HepG2 (cell line): ENCODE data around the gene AP2A2. TPM values are rescaled to one million over a fixed set of nuclear protein-coding genes. Genes with fewer than 3 reads are reported as not detected.

ENCODE experiments used
- ATAC-seq: fragments of 200-7000 bp; cut with Tn5 transposase; 3 replicates; pipeline ENCODE4 v1.9.1; 2020; ENCODE audit warnings: mild to moderate bottlenecking, moderate library complexity
- BruUV-seq: library from RNA; stranded (reverse); fragments of 400-500 nt; replicated peaks from 2 replicates; lab custom pipeline; 2021; lab: Mats Ljungman, UMichigan
- CTCF ChIA-PET: fragments of 300-600 bp; formaldehyde crosslinking; extraction: SDS; loops from one replicate; lab custom pipeline; 2021; ENCODE audit warnings: low total read pairs, inconsistent platforms, low intra/inter-chr PET ratio; lab: Yijun Ruan, JAX
- POLR2A ChIA-PET: fragments of 350-600 bp; sonication (Branson Sonifier 250); formaldehyde crosslinking; loops from one replicate; lab custom pipeline; 2020; ENCODE audit warnings: antibody characterized with exemption, inconsistent platforms; lab: Yijun Ruan, JAX
- DNase-seq: peaks from one replicate; pipeline ENCODE4 v3.0.0-alpha.2; 2015; ENCODE audit warnings: low spot score
- FAIRE-seq: peaks from 3 replicates; lab custom pipeline; 2011; peaks lifted over from hg19 to GRCh38; lab: Jason Lieb, UNC
- H2AFZ ChIP-seq: one replicate; pipeline ENCODE4 v1.6.1; 2011; ENCODE audit warnings: low read length, inconsistent platforms
- H3K27ac ChIP-seq: fragments of 300-600 bp; 3 replicates; pipeline ENCODE4 v1.8.0; 2011; ENCODE audit warnings: mixed run types, mild to moderate bottlenecking, mixed read lengths, low read length, inconsistent platforms; ENCODE audit not compliant: insufficient read depth; ENCODE audit errors: extremely low read length
- H3K27me3 ChIP-seq, 2 experiments: fragments of 200-600 bp in 1 of 2; 2 replicates in 1 of 2; 3 replicates in 1 of 2; pipeline versions ENCODE4 v1.6.0 to v1.8.0; 2011; ENCODE audit warnings: low read length in 2 of 2, mild to moderate bottlenecking in 2 of 2, moderate library complexity in 2 of 2, inconsistent platforms in 1 of 2; ENCODE audit not compliant: insufficient read depth in 2 of 2, control insufficient read depth in 1 of 2
- H3K36me3 ChIP-seq, 2 experiments: fragments of 200-600 bp in 1 of 2; replicated peaks in 1 of 2; 2 replicates in 1 of 2; 3 replicates in 1 of 2; pipeline versions ENCODE4 v1.5.1 to v1.8.0; 2011; ENCODE audit warnings: low read length in 2 of 2, inconsistent platforms in 1 of 2; ENCODE audit not compliant: insufficient read depth in 2 of 2, control insufficient read depth in 1 of 2
- H3K4me1 ChIP-seq: 2 replicates; pipeline ENCODE4 v1.5.1; 2012; ENCODE audit warnings: low read length, inconsistent platforms; ENCODE audit not compliant: insufficient read depth
- H3K4me2 ChIP-seq: 2 replicates; pipeline ENCODE4 v1.6.0; 2011; ENCODE audit warnings: low read depth, low read length, inconsistent platforms
- H3K4me3 ChIP-seq, 3 experiments: fragments of 200-600 bp in 1 of 3; sonication (generic), shearing (Covaris generic) in 1 of 3; replicated peaks in 1 of 3; 2 replicates each; pipeline ENCODE4 v1.5.1; 2011 to 2016; ENCODE audit warnings: low read length in 3 of 3, inconsistent platforms in 2 of 3, low read depth in 2 of 3, mild to moderate bottlenecking in 2 of 3, control low read depth in 1 of 3, mixed read lengths in 1 of 3; ENCODE audit not compliant: insufficient read depth in 1 of 3
- H3K79me2 ChIP-seq: one replicate; pipeline ENCODE4 v1.6.1; 2011; ENCODE audit warnings: low read length, inconsistent platforms; ENCODE audit not compliant: insufficient read depth
- H3K9ac ChIP-seq: 2 replicates; pipeline ENCODE4 v1.6.0; 2011; ENCODE audit warnings: mild to moderate bottlenecking, low read depth, low read length, inconsistent platforms; ENCODE audit not compliant: insufficient read depth
- H3K9me3 ChIP-seq: 2 replicates; pipeline ENCODE4 v1.5.1; 2012; ENCODE audit warnings: mild to moderate bottlenecking, low read length
- H4K20me1 ChIP-seq: 2 replicates; pipeline ENCODE4 v1.6.0; 2011; ENCODE audit warnings: inconsistent platforms, mild to moderate bottlenecking, low read length, moderate library complexity; ENCODE audit not compliant: insufficient read depth
- BCL6 ChIP-seq: IDR thresholded peaks from 2 replicates; pipeline ENCODE4 v1.6.1; 2016; ENCODE audit warnings: missing genetic modification reagents, missing compliant biosample characterization
- DR1 ChIP-seq: sonication (generic); formaldehyde crosslinking; IDR thresholded peaks from 2 replicates; pipeline ENCODE4 v1.8.0; 2021; ENCODE audit warnings: mild to moderate bottlenecking, missing genetic modification reagents, inconsistent platforms
- ELF4 ChIP-seq: sonication (generic); formaldehyde crosslinking; IDR thresholded peaks from 2 replicates; pipeline ENCODE4 v1.5.0; 2020; ENCODE audit warnings: missing genetic modification reagents, mild to moderate bottlenecking, moderate library complexity, borderline replicate concordance
- ZNF160 ChIP-seq: sonication (generic); formaldehyde crosslinking; IDR thresholded peaks from 2 replicates; pipeline ENCODE4 v1.8.0; 2022; ENCODE audit warnings: mild to moderate bottlenecking, inconsistent platforms, missing genetic modification reagents
- ZNF20 ChIP-seq: sonication (generic); formaldehyde crosslinking; IDR thresholded peaks from 2 replicates; pipeline ENCODE4 v1.4.0; 2020; ENCODE audit warnings: mild to moderate bottlenecking, moderate library complexity, missing genetic modification reagents
- ZNF709 ChIP-seq: sonication (generic); formaldehyde crosslinking; IDR thresholded peaks from 2 replicates; pipeline ENCODE4 v1.5.0; 2020; ENCODE audit warnings: mild to moderate bottlenecking, missing genetic modification reagents
- ZNF737 ChIP-seq: sonication (generic); formaldehyde crosslinking; IDR thresholded peaks from 2 replicates; pipeline ENCODE4 v1.5.0; 2020; ENCODE audit warnings: missing genetic modification reagents, mild to moderate bottlenecking, borderline replicate concordance
- ZNF883 ChIP-seq: sonication (generic); formaldehyde crosslinking; IDR thresholded peaks from 2 replicates; pipeline ENCODE4 v1.5.1; 2020; ENCODE audit warnings: mild to moderate bottlenecking, missing genetic modification reagents; ENCODE audit errors: not compliant biosample characterization
- ZSCAN20 ChIP-seq: sonication (generic); formaldehyde crosslinking; IDR thresholded peaks from 2 replicates; pipeline ENCODE4 v1.4.0; 2020; ENCODE audit warnings: missing genetic modification reagents, mild to moderate bottlenecking, borderline replicate concordance
- WGBS: methylation state at CpG from one replicate; pipeline ENCODE4 v1.1.6; 2017; ENCODE audit warnings: low lambda C conversion rate; 5-methylcytosine and 5-hydroxymethylcytosine counted together
- in situ Hi-C: cut with HindIII; loops from 2 replicates; pipeline ENCODE4 v1.10.0; 2017; ENCODE audit warnings: low pct_unique_long_range_greater_than_20kb; ENCODE audit not compliant: extremely low pct_ligation_motif_present
- intact Hi-C: fragments of 100-400 bp; cut with micrococcal nuclease; formaldehyde crosslinking; loops from one replicate; pipeline ENCODE4 v1.10.0; 2022; ENCODE audit not compliant: unreplicated experiment
- polyA plus RNA-seq, 8 experiments: library from polyadenylated mRNA; depleted of rRNA in 3 of 8; stranded (reverse) in 7 of 8; unstranded in 1 of 8; fragments of >200 nt; fragmentation: Illumina TruSeq in 4 of 8; extraction: Trizol in 4 of 8; gene quantifications; 2 replicates each; pipeline versions ENCODE4 v1.2.1 to v1.2.3, GENCODE V29; 2011 to 2016; ENCODE audit warnings: low read depth in 4 of 8, missing spikeins in 1 of 8, mixed read lengths in 1 of 8; ENCODE audit not compliant: insufficient read depth in 1 of 8
- total RNA-seq, 5 experiments: library from RNA; depleted of rRNA; stranded (reverse); fragments of >200 nt; fragmentation: Illumina TruSeq; extraction: Trizol; gene quantifications; 2 replicates each; pipeline ENCODE4 v1.2.3, GENCODE V29; 2016; ENCODE audit warnings: low read depth in 1 of 5
- TF ChIP-seq, protein P1 (sequence below): sonication (generic); formaldehyde crosslinking; IDR thresholded peaks from 2 replicates; pipeline ENCODE4 v1.5.0; 2020; ENCODE audit warnings: mild to moderate bottlenecking, missing genetic modification reagents, borderline replicate concordance

Gene AP2A2
- total and polyA plus RNA-seq, 2 of the 13 experiments (the other 11 are each of a cell fraction or from before 2014, with no cell fraction given), result 25.7 to 75.7 TPM

DNA sequence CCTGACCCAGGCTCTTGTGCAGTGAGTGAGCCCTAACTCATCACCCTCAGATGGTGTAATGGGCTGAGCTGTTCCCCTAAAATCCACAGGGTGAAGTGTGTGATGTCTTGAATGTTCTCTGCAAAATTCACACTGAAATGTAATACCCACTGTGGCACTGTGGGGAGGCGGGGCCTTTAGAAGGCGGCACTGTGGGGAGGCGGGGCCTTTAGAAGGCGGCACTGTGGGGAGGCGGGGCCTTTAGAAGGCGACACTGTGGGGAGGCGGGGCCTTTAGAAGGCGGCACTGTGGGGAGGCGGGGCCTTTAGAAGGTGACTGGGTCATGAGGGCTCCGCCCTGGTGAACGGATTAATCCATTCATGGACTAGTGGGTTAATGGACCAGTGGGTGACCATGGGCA lies 48.1 kb upstream of the AP2A2 start (continued):
- TF ChIP-seq, protein P1, sequence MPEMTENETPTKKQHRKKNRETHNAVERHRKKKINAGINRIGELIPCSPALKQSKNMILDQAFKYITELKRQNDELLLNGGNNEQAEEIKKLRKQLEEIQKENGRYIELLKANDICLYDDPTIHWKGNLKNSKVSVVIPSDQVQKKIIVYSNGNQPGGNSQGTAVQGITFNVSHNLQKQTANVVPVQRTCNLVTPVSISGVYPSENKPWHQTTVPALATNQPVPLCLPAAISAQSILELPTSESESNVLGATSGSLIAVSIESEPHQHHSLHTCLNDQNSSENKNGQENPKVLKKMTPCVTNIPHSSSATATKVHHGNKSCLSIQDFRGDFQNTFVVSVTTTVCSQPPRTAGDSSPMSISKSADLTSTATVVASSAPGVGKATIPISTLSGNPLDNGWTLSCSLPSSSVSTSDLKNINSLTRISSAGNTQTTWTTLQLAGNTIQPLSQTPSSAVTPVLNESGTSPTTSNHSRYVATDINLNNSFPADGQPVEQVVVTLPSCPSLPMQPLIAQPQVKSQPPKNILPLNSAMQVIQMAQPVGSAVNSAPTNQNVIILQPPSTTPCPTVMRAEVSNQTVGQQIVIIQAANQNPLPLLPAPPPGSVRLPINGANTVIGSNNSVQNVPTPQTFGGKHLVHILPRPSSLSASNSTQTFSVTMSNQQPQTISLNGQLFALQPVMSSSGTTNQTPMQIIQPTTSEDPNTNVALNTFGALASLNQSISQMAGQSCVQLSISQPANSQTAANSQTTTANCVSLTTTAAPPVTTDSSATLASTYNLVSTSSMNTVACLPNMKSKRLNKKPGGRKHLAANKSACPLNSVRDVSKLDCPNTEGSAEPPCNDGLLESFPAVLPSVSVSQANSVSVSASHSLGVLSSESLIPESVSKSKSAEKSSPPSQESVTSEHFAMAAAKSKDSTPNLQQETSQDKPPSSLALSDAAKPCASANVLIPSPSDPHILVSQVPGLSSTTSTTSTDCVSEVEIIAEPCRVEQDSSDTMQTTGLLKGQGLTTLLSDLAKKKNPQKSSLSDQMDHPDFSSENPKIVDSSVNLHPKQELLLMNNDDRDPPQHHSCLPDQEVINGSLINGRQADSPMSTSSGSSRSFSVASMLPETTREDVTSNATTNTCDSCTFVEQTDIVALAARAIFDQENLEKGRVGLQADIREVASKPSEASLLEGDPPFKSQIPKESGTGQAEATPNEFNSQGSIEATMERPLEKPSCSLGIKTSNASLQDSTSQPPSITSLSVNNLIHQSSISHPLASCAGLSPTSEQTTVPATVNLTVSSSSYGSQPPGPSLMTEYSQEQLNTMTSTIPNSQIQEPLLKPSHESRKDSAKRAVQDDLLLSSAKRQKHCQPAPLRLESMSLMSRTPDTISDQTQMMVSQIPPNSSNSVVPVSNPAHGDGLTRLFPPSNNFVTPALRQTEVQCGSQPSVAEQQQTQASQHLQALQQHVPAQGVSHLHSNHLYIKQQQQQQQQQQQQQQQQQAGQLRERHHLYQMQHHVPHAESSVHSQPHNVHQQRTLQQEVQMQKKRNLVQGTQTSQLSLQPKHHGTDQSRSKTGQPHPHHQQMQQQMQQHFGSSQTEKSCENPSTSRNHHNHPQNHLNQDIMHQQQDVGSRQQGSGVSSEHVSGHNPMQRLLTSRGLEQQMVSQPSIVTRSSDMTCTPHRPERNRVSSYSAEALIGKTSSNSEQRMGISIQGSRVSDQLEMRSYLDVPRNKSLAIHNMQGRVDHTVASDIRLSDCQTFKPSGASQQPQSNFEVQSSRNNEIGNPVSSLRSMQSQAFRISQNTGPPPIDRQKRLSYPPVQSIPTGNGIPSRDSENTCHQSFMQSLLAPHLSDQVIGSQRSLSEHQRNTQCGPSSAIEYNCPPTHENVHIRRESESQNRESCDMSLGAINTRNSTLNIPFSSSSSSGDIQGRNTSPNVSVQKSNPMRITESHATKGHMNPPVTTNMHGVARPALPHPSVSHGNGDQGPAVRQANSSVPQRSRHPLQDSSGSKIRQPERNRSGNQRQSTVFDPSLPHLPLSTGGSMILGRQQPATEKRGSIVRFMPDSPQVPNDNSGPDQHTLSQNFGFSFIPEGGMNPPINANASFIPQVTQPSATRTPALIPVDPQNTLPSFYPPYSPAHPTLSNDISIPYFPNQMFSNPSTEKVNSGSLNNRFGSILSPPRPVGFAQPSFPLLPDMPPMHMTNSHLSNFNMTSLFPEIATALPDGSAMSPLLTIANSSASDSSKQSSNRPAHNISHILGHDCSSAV, result no peak
- TF ChIP-seq ZNF160, result no peak
- TF ChIP-seq BCL6 (CRISPR knock-in tag), result no peak
- TF ChIP-seq DR1 (CRISPR knock-in tag), result no peak

DNA sequence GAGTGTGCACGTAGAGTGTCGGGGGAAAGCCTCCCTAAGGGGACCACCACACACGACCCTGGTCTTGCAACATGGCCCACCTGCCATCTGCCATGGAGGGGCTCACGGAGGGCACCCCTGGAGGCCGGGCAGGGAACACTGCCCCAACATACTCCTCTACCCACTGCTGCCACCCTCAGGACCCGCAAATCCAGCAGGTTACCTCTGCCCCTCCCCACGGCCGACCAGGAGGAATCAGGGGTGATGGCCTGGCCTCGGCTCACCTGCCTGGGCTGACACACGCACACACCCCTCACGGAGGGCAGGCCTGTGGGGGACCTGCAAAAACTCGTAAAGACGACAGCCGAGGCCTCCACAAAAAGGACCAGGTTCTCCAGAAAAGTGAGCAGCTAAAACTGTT lies 45.2 kb upstream of the AP2A2 start:
- Histone ChIP-seq H3K27me3 (no peaks in the 10 kb centered on the region), H3K27ac (no peak overlapping the region), H3K79me2 (no peaks in the 10 kb centered on the region), H3K9ac (no peak overlapping the region), H3K36me3 (peaks cover 10 to 16% of the 10 kb centered on the region in 2 experiments; a peak in 4 of 5 replicates), H3K4me1 (no peaks in the 10 kb centered on the region), H3K4me2 (no peak overlapping the region), H4K20me1 (no peaks in the 10 kb centered on the region), H3K9me3 (no peaks in the 10 kb centered on the region), H2AFZ (no peak overlapping the region), H3K4me3 (no peak overlapping the region)
- no TSS peak for BruUV-seq
- no peak for ATAC-seq
- POLR2A ChIA-PET, result no interaction called here
- 92% methylated on average over 8 of the region's 14 CpGs for WGBS
- intact Hi-C loops (no loop called here), in situ Hi-C loops (loop anchor here (10.0 kb wide), 1 partner anchor 174 kb away; no protein-coding TSS in a partner anchor)
- CTCF ChIA-PET, result no interaction called here
- DNase-seq, result no peak
- FAIRE-seq, result no peak
- TF ChIP-seq ELF4 (CRISPR knock-in tag) (no peak), ZNF883 (CRISPR knock-in tag) (no peak), ZNF737 (no peak), ZSCAN20 (CRISPR knock-in tag) (no peak), ZNF20 (CRISPR knock-in tag) (no peak), ZNF709 (no peak)
- TF ChIP-seq, all 625 proteins: peak for 0
